LNCaP clone FGC (cell line): ENCODE measurements around the gene MTG2.

Experiments used
- DNase-seq: peaks from one replicate; pipeline ENCODE4 v3.0.0-alpha.2; 2011; ENCODE audit warnings: low read depth
- H3K4me3 ChIP-seq: 2 replicates; pipeline ENCODE4 v1.5.1; 2011; ENCODE audit warnings: mild to moderate bottlenecking, low read depth, low read length, control low read depth
- TF ChIP-seq, protein P1 (sequence below): IDR thresholded peaks from 2 replicates; pipeline ENCODE4 v1.5.1; 2012; ENCODE audit warnings: mild to moderate bottlenecking; ENCODE audit not compliant: control insufficient read depth, insufficient read depth; ENCODE audit errors: extremely low read depth

Gene MTG2

DNA sequence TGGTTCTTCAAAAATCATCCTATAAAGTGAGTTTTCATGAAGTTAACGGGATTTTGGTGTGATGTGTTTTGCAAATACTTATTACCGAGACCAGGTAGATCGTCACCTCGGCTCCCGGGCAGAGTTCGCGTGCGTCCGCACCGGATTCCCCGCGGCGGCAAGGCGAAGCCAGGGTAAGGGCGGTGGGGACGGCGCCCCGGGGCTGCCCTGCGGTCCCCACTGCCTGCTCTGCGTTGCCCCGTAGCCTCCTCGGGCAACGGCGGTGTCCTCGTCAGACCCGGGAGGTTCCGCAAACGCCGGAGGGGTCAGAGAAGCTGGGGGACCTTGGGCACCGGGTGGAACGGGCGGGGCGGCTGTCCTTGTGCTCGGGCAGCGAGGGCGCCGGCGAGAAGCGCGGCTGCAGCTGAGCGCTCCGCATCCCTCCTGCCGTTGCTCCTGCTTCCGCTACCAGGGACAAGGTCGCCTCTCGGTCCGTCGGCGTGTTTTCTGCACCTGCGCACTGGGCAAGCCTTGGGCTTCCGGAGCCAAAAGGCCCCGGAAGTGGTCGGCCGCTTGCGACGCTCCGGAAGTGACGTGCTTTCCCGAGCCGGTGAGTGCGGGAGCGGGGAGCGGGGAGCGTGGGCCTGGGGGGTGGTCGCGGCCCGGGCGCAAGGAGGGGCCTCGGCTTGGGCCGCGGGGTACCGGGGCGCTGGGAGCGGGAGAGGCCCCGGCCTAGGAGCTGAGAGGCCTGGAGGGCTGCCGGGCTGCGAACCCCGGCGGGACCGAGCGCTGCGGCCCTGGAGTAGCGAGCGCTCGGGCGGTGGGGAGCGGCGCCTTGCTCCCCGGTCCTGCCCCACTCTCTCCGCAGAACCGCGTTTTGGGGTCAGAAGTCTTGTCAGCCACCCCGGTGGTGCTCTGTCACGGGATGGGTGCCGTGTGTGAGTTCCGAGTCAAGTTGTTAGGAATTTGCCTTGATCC is at the start of gene MTG2:
MTG2 (plus strand) TSS at position 560 of the 957 bp plus-strand sequence. CDS start 10,393 bp downstream, outside the sequence.
- DNase-seq = peak; percentile 85
- TF ChIP-seq, protein P1, sequence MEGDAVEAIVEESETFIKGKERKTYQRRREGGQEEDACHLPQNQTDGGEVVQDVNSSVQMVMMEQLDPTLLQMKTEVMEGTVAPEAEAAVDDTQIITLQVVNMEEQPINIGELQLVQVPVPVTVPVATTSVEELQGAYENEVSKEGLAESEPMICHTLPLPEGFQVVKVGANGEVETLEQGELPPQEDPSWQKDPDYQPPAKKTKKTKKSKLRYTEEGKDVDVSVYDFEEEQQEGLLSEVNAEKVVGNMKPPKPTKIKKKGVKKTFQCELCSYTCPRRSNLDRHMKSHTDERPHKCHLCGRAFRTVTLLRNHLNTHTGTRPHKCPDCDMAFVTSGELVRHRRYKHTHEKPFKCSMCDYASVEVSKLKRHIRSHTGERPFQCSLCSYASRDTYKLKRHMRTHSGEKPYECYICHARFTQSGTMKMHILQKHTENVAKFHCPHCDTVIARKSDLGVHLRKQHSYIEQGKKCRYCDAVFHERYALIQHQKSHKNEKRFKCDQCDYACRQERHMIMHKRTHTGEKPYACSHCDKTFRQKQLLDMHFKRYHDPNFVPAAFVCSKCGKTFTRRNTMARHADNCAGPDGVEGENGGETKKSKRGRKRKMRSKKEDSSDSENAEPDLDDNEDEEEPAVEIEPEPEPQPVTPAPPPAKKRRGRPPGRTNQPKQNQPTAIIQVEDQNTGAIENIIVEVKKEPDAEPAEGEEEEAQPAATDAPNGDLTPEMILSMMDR = no peak
- H3K4me3 ChIP-seq = peak within 1 kb of the TSS; percentile 90

GRCh38 chr20:62133051-62133845 is 49.6 kb upstream of the MTG2 start:
- no peak overlapping the region for H3K4me3 ChIP-seq
- TF ChIP-seq, protein P1 = no peak
- no peak for DNase-seq

- DNase-seq = no peak
- no peak overlapping the region for H3K4me3 ChIP-seq
- TF ChIP-seq, protein P1 = no peak
Observed at GRCh38 chr20:62133864-62134263, 49.0 kb upstream of the MTG2 start.

- no peak for DNase-seq
- no peak overlapping the region for H3K4me3 ChIP-seq
- TF ChIP-seq, protein P1 = no peak
Observed at GRCh38 chr20:62134735-62135231, 48.0 kb upstream of the MTG2 start.

DNA sequence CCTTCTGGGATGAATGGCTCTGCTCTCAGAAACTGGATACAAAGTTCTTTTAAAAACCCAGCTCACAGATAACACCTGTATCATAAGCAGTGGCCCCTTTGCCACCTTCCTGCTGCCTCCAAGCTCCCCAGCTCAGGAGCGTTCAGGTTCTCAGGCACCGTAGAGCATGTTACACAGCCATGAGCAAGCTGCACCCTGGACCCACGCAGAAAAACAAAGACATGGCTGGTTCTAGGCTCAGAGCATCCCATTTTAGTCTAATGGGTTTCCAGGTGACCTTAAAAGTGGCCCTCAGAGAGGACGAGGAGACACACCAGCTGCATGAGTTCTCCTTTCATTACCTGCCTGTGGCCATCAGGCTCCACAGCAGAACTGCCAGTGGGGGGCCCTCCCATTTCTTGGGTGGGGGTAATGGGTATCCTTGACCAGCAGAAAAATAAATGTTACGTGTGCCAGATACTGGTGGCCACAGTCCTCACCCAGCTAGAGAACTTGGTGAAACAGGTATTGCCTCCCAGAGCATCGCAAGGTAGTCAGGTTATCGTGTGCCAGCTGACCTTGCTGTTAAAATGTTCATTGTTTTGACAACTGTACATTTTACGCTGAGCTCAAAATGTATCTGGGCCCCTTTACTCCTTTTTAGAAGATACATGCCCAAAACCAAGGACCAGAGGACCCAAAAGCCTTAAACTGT is 47.1 kb upstream of the MTG2 start:
- no peak for DNase-seq
- no peak overlapping the region for H3K4me3 ChIP-seq
- TF ChIP-seq, protein P1 = no peak
